HG03558 (cell line): ENCODE measurements around the gene MTM1.

Experiments
- ATAC-seq: cut with Tn5 transposase; IDR thresholded peaks from one replicate; pipeline ENCODE4 v1.9.1; 2021; ENCODE audit warnings: moderate number of reproducible peaks; ENCODE audit not compliant: unreplicated experiment; ENCODE audit errors: extremely low read depth

MTM1 gene

DNA sequence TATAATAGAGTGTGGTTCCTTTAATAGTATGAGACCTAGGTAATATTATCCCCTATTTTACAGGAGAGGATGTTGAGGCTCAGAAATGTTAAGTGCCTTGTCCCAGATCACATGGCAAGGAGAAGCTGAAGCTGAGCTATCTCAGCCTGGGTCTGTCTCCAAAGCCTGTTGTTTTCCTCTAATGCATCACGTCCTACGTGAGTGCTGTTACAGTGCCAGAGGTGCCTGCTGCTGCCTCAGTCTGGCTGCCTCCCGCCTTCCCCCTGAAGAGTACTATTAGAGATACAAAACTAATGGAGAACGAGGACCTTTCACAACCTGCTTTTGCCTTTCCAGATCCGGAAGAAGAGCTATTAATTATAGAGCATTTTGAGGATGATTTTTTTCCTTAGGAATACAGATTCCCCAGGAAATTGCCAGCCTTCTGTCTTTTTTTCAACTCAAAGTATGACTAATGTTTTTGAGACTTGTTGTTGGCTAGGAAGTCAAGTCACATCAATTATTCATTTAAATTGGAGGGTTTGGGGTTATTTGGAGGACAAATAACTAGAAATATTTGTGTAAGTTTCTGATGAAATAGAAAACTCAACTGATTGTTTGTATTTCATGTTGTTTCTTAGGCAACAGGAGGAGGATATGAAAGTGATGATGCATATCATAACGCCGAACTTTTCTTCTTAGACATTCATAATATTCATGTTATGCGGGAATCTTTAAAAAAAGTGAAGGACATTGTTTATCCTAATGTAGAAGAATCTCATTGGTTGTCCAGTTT is 80.9 kb downstream of the MTM1 start:
- no peak for ATAC-seq

DNA sequence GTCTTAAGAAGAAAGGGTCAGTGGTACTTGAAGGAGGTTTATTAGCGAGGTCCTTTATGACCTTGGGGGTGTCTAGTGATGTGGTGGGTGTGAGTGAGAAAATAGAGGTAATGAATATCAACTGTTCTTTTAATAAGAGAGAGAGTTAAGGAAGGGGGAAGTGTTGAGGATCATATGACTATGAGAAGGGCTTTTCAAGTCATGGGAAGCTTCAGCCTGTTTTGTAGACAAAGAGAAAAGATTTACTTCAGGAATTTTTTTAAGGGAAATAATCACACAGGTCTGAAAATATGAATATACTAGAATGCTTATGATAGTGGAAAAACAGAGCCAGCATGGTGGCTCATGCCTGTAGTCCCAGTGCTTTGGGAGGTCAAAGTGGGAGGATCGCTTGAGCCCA is 83.5 kb downstream of the MTM1 start:
- ATAC-seq, result no peak

DNA sequence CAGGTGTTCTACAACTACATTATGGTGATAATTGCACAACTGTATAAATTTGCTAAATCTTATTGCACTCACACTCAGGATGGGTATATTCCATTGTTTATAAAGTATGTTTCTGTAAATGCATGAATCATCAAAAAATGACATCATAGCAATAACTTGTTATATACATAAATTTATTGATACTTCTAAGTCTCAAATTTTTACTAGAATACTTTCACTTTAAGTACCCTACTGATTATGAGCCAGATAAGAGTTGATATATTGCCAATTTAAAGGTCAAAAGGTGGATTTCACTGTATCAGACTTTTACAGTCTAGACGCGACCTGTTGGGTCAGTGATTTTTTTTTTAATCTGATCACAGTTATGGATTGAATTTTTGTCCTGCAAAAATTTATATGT is 87.4 kb downstream of the MTM1 start:
- no peak for ATAC-seq

DNA sequence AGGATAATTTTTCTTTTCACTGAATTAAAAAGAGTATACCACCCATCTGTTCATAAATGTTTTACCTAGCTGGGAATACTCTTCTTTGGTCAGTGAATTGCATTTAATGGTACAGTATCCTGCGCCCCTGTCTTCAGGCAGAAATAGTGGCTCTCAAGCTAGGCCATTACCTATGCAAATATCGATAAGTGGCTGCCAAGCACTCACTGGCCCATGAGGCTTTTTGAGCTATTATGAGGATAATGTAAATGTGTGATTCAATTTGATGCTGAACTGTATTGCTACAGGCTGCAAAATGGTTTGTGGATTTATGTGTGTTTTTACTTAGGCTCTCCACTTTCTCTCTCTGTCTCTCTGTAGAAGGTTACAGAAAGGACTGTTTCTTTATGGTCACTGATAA is 94.7 kb downstream of the MTM1 start:
- no peak for ATAC-seq

DNA sequence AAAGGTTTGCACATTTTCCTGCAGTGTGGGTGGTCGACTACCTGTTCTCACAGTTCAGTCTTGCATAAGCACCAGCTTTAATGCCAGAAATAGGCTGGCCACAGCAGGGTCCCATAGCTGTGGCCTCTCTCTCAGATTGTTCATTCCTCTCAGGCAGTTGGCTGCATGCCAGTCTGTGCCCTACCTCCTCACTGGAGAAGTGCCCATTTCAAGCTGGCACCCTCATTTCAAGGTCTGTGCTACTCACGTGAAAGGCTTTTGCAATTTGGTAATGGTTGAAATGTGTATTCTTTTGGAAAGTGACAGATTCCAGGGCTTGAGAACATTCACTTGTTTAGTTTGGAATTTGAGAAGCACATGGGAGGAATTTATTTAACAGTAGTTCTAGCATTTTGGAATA is 95.9 kb downstream of the MTM1 start:
- no peak for ATAC-seq

DNA sequence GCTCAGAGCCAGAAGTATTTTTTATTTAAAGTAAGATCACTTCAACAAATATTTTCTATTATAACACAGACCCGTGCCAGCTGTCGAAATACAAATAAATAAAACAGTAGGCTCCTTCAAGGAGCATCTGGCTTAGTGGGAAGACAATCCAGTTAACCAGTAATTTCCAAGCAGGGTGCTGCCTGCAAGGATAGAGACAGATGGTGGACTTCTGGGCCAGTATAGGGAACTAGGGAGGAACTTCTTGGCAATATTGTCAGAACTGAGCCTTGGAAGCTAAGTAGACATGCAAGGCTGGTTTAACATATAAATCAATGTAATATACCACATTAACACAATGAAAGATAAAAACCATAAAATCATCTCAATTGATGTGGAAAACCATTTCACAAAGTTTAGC is 107.8 kb downstream of the MTM1 start:
- ATAC-seq, result no peak

DNA sequence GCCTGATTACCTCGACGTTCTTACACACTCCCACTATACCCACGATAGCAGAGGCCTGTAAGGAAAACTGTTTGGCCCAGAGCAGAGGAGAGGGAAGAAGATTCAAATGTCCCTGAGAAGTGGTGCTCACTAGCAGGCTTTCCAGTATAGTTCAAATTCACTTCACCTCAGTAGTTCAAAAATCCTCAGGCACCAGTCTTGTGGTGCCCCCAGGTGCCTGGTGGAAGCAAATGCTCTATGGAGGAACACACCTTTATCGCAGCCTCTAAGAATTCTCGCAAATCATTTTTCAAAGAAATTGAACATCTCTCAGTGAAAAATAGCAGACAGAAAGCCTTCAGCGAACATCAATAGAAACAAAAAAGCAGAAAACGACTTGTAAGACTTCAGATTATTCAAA is 112.6 kb downstream of the MTM1 start:
- no peak for ATAC-seq

DNA sequence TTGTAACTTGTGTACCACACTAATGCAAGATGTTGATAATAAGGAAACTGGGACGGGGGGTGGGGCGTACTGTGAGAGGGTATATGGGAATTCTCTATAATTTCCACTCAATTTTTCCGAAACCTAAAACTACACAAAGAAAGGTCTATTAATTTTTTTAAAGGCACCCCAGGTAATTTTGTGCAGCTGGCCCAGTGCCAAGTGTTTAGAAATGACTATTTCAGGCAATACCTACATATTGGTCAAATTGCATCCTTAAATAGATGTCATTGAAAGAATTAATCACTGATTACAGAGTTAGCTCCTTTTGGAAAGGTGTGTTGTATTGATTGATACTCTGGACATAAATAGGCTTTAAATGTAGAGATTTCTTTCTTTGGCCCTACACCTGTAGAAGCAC is 114.7 kb downstream of the MTM1 start:
- ATAC-seq, result no peak

DNA sequence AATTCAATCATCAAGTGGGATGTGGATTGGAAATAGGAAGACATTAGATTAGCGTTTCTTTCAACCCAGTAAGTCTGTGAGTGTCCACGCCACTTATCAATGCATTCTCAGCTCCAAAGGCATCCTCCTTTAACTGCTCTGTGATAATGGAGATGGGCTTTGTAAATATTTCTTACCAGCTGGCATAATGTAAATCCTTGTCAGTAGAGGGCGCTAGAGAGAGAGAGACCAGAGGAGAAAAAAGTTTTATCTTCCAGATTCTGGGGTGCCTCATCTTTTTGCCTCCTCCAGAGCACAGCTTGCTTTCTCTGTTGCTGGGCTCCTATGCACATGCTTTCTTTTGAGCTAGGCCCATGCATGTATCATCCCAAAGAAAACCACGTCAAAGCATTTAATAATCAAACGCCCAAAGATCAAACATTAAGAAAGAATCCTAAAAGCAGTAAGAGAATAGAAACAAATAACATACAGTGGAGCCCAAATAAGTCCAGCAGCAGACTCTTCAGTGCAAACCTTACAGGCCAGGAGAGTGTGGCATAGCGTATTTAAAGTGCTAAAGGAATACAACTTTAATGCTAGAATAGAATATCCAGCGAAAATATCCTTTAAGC is 115.2 kb downstream of the MTM1 start:
- ATAC-seq, result no peak

DNA sequence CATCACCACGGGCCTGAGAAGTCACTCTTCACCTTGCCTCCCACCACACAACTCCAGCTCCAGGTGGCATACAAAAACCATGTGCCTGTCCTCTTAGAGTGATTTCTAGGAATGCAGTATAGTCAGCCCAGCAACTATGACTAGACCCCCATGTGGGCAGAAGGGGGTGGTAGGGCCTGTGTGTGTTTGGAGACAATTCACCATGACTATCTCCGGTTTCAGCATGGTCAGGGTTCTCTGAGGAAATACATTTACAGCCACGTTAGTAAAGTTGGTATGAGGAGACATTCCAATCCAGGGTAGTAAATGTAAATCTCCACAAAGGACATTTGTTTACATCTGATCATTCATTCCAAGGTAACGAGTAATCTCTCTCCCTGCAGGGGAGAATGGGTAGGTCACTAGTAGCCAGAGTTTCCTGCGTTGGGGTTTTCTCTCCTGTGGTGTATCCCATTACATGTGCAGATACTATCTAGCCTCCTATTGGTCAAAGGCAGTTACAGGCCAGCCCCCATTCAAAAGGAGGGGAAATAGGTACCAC is 120.6 kb downstream of the MTM1 start:
- ATAC-seq, result no peak

DNA sequence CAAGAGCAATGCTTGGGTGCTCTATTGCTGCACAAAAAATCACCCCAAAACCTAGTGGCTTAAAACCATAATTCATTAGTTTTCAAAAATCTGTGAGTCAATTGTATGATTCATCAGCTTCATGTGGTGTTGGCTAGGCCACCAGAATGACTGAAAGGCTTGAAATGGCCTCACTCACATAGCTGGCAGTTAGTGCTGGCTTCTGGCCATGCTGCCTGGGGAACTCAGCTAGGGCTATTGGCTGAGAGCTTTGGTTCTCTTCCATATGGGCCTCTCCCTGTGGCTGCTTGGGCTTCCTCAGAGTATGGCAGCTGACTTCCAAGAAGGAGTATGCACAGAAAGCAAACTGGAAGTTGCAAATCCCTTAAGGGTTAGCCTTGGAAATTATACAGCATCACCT is 121.7 kb downstream of the MTM1 start:
- no peak for ATAC-seq

DNA sequence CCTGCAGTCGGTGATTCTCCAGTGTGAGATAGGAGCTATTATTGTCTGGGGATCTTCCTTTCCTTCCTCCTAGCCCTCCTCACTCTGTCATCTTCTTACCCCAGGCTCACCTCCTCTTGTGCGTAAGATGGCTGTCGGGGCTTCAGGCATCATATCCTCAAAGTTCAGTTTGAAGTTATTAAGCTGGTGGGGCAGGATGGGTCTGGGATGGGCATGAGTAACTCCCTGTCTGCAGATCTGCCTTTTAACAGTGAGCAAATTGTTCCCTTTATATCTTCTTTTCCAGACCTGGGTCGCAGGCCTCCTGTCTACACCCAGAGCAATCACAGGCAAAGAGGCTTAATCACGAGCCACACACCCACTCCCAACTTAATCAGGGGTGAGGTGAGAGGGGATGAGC is 123.9 kb downstream of the MTM1 start:
- ATAC-seq, result no peak

DNA sequence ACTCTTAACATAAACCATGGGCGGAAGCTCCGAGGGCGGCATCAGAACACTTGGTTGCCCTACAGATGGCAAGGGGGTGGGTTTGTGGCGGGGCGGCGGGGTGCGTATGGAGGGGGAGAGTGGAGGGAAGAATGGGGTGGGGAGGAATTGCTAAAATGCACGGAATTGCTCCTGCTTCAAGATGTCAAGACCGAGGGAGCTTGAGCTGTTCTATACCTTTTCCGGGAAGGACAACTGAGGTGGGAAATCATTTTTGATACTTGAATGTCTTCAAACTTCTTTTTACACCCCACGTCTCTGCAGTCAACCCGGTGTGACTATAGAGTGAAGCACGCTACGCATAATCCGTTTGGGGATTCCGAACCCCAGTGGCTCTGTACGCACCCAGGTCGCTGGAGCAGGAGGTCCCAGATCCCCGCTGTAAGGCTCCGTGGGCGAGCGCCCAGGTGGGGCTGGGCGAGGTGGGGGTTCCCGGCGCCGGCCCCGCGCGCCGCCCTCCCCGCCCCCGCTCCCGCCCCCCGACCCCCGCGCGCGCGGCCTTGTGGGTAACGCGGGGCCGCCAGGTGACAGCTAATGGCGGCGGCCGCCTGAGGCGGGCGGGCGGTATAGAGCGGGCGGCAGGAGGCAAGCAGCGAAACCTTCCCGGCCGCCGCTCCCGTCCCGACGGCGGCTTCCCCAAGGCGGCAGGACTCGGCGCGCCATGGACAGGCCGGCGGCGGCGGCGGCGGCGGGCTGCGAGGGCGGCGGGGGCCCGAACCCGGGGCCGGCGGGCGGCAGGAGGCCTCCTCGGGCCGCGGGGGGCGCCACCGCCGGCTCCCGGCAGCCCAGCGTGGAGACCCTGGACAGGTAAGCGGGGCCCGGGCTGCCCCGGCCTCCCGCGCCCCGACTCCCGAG is 124.7 kb downstream of the MTM1 start, which contains the start of gene MTMR1:
Gene MTMR1 (plus strand): TSS at position 566 of the 894 bp plus-strand sequence. CDS start 135 bp downstream, at position 701.
- ATAC-seq, result peak; percentile 21

DNA sequence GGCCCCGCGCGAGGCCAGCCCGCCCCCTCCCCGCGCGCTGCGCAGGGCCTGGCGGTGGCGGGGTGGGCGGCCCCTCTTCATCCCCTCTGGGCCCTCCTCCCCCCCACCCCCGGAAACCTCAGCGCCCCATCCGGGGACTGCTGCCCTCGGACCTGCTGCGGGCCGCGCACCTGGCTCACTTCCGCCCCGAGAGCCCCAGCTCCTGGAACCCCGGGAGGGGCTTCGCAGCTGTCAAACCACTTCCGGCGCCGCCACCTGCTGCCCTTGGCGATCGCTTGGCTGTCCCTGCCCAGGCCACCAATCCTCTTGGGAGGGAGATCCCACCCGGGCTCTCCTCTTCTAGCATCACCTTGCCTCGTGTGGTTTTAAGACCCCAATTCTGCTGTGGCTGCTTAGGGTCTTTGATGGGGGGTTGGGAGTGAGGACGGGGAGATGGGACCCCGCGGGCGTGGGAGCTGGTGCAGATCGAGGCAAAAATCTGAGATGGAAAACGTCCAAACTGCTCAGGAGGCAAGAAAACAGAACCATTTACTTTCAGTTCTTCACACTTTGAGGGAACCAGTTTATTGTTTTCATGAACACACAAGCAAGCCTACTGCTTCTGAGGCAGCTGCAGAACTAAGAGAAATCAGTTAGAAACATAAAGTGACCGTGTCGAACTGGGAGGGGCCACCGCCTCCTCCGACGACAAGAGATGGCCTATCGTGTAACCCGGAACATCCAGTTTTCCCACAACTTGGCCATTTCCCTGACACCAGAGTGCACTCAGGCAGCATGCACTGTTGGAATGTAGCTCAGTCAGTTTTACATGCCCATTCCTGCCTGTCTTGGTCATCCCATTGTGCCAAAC is 125.5 kb downstream of the MTM1 start:
- peak; percentile 38 for ATAC-seq

DNA sequence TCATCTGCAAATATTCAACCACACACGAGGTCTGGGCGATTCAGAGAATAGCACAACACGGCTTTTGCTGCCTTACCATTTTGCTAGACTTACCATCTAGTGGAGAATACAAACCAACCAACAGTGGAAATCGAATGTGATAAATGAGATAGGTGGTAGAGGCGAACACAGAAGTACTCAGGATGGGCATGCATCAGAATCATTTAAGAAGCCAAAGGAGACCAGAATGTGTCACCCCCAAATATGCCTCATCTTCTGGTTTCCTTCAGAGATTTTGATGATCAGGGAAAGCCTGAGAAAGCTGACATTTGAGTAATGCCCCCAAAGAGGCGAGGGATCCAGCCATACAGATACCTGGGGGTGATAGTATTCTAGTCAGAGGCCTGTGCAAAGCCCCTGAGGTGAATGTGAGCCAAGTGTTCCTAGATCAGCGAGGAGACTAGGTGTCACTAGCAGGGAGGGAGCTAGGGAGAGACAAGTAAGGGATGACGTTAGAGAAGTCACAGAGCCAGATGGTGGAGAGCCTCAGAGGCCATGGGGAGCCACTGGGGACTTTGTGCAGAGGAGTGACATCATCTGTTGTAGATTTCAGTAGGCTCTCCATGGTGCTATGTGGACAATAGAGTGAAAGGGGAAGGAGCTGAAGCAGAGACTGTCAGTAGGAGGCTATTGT is 126.5 kb downstream of the MTM1 start:
- ATAC-seq, result no peak

DNA sequence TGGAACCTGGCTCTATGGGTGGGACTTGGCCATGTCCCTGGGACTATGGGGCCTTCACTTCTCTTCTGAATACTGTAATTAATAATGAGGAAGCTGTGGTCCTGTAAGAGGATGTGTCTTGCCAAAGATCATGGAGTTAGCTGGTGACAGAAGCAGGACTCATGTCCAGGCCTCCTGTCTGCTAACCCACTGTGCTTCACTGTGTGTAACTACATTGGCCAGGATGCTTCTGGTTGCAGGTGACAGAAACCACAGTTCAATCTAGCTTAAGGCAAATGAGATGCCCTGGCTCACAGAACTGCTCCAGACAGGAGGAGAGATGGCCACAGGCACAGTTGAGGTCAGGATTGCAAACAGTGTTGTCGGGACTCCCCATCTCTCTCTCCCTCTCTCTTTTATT is 127.9 kb downstream of the MTM1 start:
- ATAC-seq, result no peak

DNA sequence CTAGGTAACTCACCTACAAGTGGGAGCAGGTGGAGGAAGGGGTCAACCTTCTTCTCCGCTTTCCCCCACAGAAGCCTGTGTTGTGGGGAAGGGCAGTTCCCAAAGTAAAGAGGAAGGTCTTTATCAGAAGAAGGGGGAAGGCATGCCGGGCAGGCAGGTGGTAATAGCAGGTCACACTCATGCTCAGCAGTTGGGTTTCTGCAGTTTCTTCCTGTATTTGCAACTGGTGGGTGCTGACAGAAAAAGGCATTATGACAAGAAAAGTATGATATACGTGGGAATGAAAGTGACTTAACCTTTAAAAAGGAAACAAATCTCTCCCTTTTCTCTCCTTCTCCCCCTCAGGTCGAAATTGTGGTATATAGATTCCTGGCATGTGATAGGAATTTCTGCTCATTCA is 128.4 kb downstream of the MTM1 start:
- no peak for ATAC-seq

DNA sequence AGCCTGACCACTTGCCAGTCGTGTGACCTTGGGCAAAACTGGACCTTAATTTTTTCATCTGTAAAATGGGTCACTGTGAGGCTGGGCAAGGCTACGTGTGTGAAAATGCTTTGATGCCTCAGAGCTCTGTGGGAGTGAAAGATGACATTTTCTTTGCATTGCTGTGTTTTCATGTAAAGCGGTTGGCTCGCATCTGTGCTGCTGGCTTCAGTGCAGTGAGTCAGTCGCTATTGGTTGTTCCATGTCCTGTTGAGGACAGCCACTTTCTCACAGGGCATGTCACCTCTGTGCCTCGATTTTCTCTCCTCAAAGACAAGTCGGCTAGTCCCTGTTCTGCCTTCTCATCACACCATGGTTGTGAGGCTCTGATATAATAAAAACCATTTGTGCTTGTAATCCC is 129.2 kb downstream of the MTM1 start:
- ATAC-seq, result no peak

DNA sequence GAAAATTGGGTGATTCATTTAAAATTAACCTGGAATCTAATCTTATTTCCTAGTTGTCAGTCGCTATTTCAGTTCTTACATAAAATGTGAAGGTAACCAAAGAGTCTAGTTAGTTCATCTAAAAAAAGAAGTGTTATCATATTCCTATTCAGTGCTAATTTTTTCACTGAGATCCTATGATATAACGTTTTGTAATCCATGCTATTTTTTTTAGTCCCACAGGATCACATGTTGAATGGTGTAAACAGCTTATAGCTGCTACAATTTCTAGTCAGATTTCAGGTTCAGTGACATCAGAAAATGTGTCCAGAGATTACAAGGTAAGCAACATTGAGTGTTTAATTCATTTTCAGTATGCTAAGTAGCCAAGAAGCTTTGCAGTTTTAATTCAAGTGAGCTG is 130.6 kb downstream of the MTM1 start:
- ATAC-seq, result no peak
